CD4-positive, alpha-beta T cell treated with Interleukin-6 for 4 hours (primary cell): ENCODE data around the gene OPHN1.

Source experiments
- DNase-seq: peaks from one replicate; pipeline ENCODE4 v3.0.0-alpha.2; 2020; ENCODE audit warnings: mixed read lengths

OPHN1 gene

DNA sequence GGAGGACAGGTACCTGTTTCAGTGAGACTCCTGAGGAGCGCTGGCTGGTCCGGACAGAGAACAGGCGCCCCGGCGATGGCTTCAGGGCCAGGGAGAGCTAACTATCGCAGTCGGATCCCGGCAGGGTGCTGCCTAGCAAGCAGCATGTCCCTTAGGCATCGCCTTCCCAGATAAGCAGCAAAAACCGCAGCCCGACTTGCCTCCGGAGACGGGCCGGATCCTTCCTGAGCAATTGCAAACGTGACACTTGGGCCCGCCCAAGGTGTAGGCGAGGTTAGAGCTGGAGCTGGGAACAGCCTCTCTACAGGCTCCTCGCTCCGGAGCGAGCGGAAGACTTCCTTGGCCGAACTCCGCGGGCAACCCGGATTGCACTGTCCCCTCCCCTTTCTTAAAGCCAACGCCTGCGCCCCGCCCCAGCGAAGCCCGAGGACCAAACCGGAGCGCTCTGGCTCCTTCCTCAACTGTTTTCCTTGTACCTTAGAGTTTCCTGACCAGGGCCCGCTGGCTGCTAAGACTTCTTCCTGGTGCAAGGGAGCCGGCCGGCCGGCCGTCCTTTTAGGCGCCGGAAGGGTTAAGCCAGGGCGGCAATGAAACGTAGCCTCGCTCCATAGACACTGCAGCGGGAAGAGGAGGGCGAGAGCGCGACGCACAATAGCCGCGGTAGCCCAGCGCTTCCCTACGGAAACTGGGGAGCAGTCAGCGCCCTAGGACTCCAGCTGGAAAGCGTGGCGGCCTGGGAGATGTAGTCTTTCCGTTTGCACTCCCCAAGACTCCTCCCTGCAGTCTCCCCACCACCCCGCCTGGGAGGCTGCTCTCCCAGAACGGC is at the start of gene OPHN1:
Gene OPHN1 (minus strand): TSS at position 341 of the 826 bp plus-strand sequence. CDS start 475 bp downstream, outside the sequence.
- peak; percentile 4 for DNase-seq

- DNase-seq: no peak
Measured at GRCh38 chrX:68480969-68481368, 47.7 kb upstream of the OPHN1 start.

- DNase-seq: no peak
Measured at GRCh38 chrX:68464796-68465195, 31.5 kb upstream of the OPHN1 start.

GRCh38 chrX:68463880-68464279 is 30.6 kb upstream of the OPHN1 start:
- DNase-seq: no peak

DNA sequence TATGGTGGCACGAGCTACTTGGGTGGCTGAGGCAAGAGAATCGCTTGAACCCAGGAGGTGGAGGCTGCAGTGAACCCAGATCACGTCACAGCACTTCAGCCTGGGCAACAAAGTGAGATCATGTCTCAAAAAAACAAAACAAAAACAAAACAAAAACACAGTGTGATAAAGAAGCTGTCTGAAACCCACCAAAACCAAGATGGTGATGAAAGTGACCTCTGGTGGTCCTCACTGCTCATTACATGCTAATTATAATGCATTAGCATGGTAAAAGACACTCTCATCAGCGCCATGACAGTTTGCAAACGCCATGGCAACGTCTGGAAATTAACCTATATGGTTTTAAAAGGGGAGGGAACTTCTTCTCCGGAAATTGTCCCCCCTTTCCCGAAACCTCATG is 29.4 kb upstream of the OPHN1 start:
- DNase-seq: no peak

DNA sequence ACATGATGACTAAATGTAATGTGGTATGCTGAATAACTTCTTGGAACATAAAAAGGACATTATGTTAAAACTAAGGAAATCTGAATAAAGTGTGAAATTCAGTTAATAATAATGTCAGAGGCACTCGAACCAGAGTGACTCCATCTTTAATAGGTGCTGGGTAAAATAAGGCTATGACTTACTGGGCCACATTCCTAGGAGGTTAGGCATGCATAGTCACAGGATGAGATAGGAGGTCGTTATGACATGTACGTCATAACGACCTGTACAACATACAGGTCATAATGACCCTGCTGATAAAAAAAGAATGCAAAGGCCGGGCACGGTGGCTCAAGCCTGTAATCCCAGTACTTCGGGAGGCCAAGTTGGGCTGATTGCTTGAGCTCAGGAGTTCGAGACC is 28.9 kb upstream of the OPHN1 start:
- DNase-seq: no peak

DNA sequence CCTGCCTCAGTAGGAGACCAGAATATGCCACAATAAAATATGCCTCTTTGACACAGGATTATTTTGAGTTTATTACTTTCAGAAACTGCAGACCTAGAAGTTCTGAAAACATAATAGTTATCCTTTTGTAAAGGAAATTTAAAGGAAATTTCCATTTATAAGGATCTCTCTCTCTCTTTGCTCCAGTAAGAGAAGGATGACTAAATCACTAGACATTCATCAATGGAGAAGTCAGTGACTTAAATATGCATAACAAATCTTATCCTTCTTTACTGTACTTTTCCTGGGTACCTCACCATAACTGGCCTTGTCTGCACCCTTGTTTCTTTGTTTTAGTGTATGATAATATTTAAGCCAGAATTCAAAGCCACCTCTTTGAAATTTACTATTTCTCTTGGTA is 28.3 kb upstream of the OPHN1 start:
- no peak for DNase-seq

DNA sequence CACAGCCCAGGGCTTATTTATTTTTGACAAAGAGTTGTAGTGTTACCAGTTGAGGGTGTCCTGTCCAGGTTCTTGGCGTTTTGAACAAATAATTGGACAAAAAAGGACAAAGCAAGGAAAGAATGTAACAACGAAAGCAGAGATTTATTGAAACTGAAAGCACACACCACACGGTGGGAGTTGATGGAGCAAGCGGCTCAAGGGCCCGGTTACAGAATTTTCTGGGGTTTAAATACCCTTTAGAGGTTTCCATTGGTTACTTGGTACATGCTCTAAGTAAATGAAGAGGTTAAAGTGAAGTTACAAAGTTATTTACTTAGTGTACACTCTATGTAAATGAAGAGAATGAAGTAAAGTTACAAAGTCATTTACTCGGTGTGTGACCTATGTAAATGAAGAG is 27.8 kb upstream of the OPHN1 start:
- no peak for DNase-seq

- DNase-seq: no peak
Measured at GRCh38 chrX:68455151-68455510, 21.8 kb upstream of the OPHN1 start.

DNA sequence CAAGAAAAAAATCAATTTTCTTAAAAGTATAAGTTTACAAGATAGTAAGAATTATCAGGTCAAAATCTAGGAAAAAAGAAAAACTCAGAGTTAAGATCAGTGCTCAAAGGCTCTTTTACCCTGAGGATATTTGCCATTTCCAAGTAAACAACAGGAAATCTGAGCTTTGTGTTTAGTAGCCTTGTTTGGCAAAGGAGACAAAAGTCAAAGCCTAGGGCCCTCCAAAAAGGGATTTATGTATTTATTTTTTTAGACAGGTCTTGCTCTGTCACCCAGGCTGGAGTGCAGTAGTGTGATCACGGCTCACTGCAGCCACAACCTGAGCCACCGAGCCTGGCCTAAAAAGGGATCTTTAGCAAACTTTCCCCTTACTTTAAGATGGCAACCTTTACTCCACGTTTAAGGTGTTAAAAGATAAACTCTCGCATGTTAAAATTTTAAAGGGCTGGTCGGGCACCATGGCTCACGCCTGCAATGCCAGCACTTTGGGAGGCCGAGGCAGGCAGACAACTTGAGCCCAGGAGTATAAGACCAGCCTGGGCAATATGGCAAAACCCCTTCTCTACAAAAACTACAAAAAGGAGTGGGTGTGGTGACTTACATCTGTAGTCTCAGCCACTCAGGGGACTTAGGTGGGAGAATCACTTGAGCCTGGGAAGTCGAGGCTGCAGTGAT is 21.3 kb upstream of the OPHN1 start:
- DNase-seq: no peak

- no peak for DNase-seq
Measured at GRCh38 chrX:68451720-68452119, 18.4 kb upstream of the OPHN1 start.

GRCh38 chrX:68443155-68443868 is 10.0 kb upstream of the OPHN1 start:
- DNase-seq: peak; percentile 7

DNA sequence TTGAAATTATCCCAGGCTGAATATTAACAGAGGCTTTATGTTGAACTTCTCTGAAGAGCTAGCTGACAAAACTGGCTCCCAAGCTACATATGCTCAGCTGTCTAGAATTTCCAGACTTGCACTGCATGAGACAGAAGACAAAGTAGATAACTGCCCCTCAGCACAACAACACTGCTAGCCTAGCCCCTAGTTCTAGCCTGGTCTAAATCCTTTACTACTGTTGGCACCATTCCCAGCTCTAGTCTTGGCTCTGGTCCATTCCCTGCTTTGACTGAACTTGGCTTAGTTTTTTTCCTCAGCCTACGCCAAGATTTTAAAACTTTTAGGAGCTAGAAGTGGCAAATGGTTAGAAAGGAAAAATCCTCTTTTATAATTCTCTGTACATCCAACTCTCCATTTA is 7.6 kb upstream of the OPHN1 start:
- no peak for DNase-seq

- DNase-seq: no peak
Measured at GRCh38 chrX:68440442-68440841, 7.1 kb upstream of the OPHN1 start.

DNA sequence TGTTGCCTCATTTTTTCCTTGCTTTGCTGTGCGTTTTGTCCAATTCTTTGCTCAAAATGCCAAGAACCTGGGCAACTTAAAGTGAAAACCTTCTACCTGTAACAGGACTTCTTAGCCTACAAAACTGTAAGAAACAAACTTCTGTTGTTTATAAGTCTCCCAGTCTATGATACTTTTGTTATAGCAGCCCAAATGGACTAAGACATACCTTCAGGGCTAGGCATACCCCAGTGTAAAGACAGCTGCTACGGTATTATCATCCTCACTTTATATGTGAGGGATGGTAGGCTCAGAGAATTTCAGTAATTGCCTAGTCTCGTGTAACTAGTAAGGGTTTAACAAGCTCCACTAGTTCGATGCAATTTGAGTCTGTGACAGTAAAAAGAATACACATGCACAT is 6.0 kb upstream of the OPHN1 start:
- DNase-seq: no peak

GRCh38 chrX:68438575-68438974 is 5.3 kb upstream of the OPHN1 start:
- DNase-seq: no peak

GRCh38 chrX:68433981-68434299 is 645 bp upstream of the OPHN1 start:
- DNase-seq: no peak

DNA sequence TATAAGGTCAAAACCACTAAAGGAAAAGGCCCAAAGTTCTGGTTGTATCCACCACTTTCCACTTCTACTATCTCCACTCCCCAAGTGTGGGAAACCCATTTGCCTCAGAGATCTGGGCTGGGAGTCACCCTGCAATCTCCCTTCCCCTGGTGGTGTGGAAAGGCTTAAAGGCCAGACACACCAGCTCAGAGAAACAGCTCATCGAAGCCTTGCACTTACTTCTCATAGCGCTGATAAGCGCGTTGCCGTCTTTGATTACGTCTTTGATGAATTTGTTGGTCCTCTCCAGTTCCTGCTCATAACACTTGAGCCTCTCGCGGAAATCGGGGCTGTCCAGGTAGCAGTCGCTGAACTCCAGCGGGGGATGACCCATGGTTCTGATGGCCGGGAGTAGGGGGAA is 647 bp downstream of the OPHN1 start:
- no peak for DNase-seq

GRCh38 chrX:68431836-68432235 is 1.5 kb downstream of the OPHN1 start:
- no peak for DNase-seq

GRCh38 chrX:68429216-68429615 is 4.1 kb downstream of the OPHN1 start:
- no peak for DNase-seq

- no peak for DNase-seq
Measured at GRCh38 chrX:68428431-68428830, 4.9 kb downstream of the OPHN1 start.

DNA sequence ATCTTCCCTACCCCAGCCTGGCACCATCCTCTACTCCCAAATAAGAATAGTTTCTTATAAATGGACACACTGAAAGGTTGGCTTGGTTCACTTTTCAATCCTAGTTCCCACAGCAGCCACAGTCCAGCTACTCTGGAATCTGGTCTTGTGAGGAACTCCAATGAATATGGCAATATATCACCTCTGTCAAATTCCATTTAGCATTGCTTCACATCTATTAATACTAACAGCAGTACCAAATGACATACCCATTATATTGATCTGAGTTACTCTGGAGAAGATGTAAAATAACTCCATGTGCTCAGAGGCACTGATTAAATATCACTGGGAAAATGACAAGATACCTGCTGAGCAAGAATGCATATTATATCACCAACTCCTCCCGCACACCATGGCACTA is 8.6 kb downstream of the OPHN1 start:
- no peak for DNase-seq

GRCh38 chrX:68422478-68422877 is 10.8 kb downstream of the OPHN1 start:
- no peak for DNase-seq

- no peak for DNase-seq
Measured at GRCh38 chrX:68421636-68422035, 11.7 kb downstream of the OPHN1 start.
